PFSK-1 (cell line): Measurements from ENCODE around the gene WSCD2.

Source experiments
- FOXP2 ChIP-seq: optimal IDR thresholded peaks from 2 replicates; pipeline ENCODE3; 2011; ENCODE audit warnings: borderline replicate concordance, control low read depth, inconsistent platforms; ENCODE audit not compliant: insufficient read depth; ENCODE audit errors: extremely low read length, extremely low read depth
- POLR2AphosphoS5 ChIP-seq: IDR thresholded peaks from 2 replicates; pipeline ENCODE4 v1.6.1; 2012; ENCODE audit warnings: low read depth, mild to moderate bottlenecking, control low read depth, low read length, moderate library complexity
- REST ChIP-seq, 2 experiments: IDR thresholded peaks; 2 replicates each; pipeline versions ENCODE4 v1.6.1 to v1.8.0; 2011 to 2012; ENCODE audit warnings: low read depth in 2 of 2, low read length in 2 of 2, control low read depth in 1 of 2, inconsistent platforms in 1 of 2, mild to moderate bottlenecking in 1 of 2, moderate library complexity in 1 of 2; ENCODE audit not compliant: insufficient read depth in 1 of 2
- SIN3A ChIP-seq: IDR thresholded peaks from 2 replicates; pipeline ENCODE4 v1.6.1; 2012; ENCODE audit warnings: mild to moderate bottlenecking, low read length, moderate library complexity, borderline replicate concordance; ENCODE audit not compliant: insufficient read depth
- TAF1 ChIP-seq: IDR thresholded peaks from 2 replicates; pipeline ENCODE4 v1.6.1; 2012; ENCODE audit warnings: low read length, control low read depth, borderline replicate concordance; ENCODE audit not compliant: insufficient read depth

The WSCD2 gene

DNA sequence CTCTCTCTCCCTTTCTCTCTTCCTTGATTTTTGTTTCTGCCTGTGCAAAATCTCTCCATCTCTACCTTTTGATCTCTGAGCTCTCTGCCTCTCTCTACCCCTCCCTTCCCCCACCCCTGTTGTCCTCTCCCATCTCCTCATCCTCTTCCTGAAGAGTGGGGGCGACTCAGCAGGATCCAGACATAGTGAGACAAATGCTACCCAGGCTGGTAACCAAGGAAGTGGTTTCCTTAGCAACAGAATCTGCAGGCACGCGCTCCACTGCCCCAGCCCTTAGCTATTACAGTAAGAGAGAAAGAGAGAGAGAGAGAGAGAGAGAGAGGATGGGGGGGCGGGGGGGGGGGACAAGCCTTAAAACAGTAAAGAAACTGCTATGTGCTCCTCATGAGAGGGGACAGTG, 124.5 kb downstream of the WSCD2 start:
- TF ChIP-seq TAF1 (no peak), REST (IDR thresholded peaks at IDR 0.05; ENCODE audit: insufficient read depth in 1 of 2, low read depth in 2 of 2, low read length in 2 of 2) (no peak), FOXP2 (no peak), SIN3A (no peak), POLR2AphosphoS5 (no peak)

GRCh38 chr12:108254030-108254429, 124.9 kb downstream of the WSCD2 start:
- no peak for TF ChIP-seq TAF1
- TF ChIP-seq REST (IDR thresholded peaks at IDR 0.05; ENCODE audit: insufficient read depth in 1 of 2, low read depth in 2 of 2, low read length in 2 of 2) = no peak
- TF ChIP-seq FOXP2 = no peak
- no peak for TF ChIP-seq SIN3A
- TF ChIP-seq POLR2AphosphoS5 = no peak

- no peak for TF ChIP-seq TAF1
- TF ChIP-seq REST (IDR thresholded peaks at IDR 0.05; ENCODE audit: insufficient read depth in 1 of 2, low read depth in 2 of 2, low read length in 2 of 2) = no peak
- no peak for TF ChIP-seq POLR2AphosphoS5
- TF ChIP-seq SIN3A = no peak
- TF ChIP-seq FOXP2 = no peak
Observed at GRCh38 chr12:108254517-108255251, 125.6 kb downstream of the WSCD2 start.

DNA sequence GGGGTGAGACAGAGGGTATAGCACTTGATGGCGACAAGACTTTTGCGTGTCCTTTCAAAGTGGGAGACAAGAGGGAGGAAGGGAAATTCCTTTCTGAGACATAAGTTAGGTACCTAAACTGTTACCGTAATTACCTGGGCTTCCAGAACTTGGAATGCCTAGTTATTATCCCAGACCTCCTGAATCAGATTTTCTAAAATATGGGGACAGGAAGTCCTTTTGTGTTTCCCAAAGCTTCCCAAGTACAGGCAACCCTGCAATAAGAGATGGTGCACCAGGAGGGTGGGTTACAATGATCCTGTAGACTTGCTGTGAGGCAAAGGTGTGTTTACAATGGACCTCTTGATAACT, 126.1 kb downstream of the WSCD2 start:
- TF ChIP-seq TAF1 = no peak
- TF ChIP-seq REST (IDR thresholded peaks at IDR 0.05; ENCODE audit: insufficient read depth in 1 of 2, low read depth in 2 of 2, low read length in 2 of 2) = no peak
- no peak for TF ChIP-seq POLR2AphosphoS5
- no peak for TF ChIP-seq FOXP2
- no peak for TF ChIP-seq SIN3A
